K562 (cell line): Measurements from ENCODE around the gene LPIN1. TPM values are rescaled to one million over a fixed set of nuclear protein-coding genes. Genes with fewer than 3 reads are reported as not detected.

Experiments
- ATAC-seq: fragments of 200-7000 bp; cut with Tn5 transposase; 3 replicates; pipeline ENCODE4 v1.9.1; 2020; ENCODE audit warnings: moderate library complexity
- BruUV-seq: library from RNA; stranded (reverse); fragments of 400-500 nt; replicated peaks from 2 replicates; lab custom pipeline; 2021; lab: Mats Ljungman, UMichigan
- CTCF ChIA-PET: fragments of 300-600 bp; formaldehyde crosslinking; extraction: SDS; loops from one replicate; lab custom pipeline; 2021; ENCODE audit warnings: low intra/inter-chr PET ratio; lab: Yijun Ruan, JAX
- POLR2A ChIA-PET: fragments of 300-600, 350-650 bp; sonication (Branson Sonifier 250); formaldehyde crosslinking; extraction: SDS; loops from one replicate; lab custom pipeline; 2021; ENCODE audit warnings: antibody characterized with exemption, inconsistent platforms; lab: Yijun Ruan, JAX
- DNase-seq, 4 experiments: peaks; one replicate each; pipeline versions ENCODE4 v3.0.0 to v3.0.0-alpha.2; 2011 to 2018; ENCODE audit warnings: low spot score in 3 of 4, mixed read lengths in 3 of 4; ENCODE audit errors: extremely low read depth in 1 of 4
- FAIRE-seq: peaks from 2 replicates; lab custom pipeline; 2011; peaks lifted over from hg19 to GRCh38; lab: Jason Lieb, UNC
- H2AFZ ChIP-seq: 2 replicates; pipeline ENCODE4 v1.6.0; 2011; ENCODE audit warnings: low read depth, low read length, control low read depth, inconsistent platforms
- H3K27ac ChIP-seq: fragments of 200-600 bp; 3 replicates; pipeline ENCODE4 v1.8.0; 2011; ENCODE audit warnings: low read depth, mild to moderate bottlenecking, control low read depth, inconsistent platforms, low read length, moderate library complexity, mixed read lengths; ENCODE audit errors: extremely low read depth
- H3K27me3 ChIP-seq, 2 experiments: fragments of 300-600 bp in 1 of 2; 2 replicates in 1 of 2; 3 replicates in 1 of 2; pipeline versions ENCODE4 v1.6.0 to v1.8.0; 2011; ENCODE audit warnings: inconsistent platforms in 2 of 2, low read length in 2 of 2, mild to moderate bottlenecking in 1 of 2, mixed read lengths in 1 of 2, moderate library complexity in 1 of 2; ENCODE audit not compliant: control insufficient read depth in 2 of 2, insufficient read depth in 2 of 2
- H3K36me3 ChIP-seq: fragments of 300-600 bp; 3 replicates; pipeline ENCODE4 v1.8.0; 2011; ENCODE audit warnings: mild to moderate bottlenecking, low read length, inconsistent platforms; ENCODE audit not compliant: control insufficient read depth, insufficient read depth
- H3K4me1 ChIP-seq, 2 experiments: fragments of 200-600 bp in 1 of 2; replicated peaks in 1 of 2; 2 replicates in 1 of 2; 3 replicates in 1 of 2; pipeline versions ENCODE4 v1.5.1 to v1.8.0; 2011; ENCODE audit warnings: inconsistent platforms in 2 of 2, low read length in 2 of 2, mild to moderate bottlenecking in 1 of 2, mixed read lengths in 1 of 2, moderate library complexity in 1 of 2; ENCODE audit not compliant: control insufficient read depth in 2 of 2, insufficient read depth in 2 of 2
- H3K4me2 ChIP-seq: 2 replicates; pipeline ENCODE4 v1.6.1; 2011; ENCODE audit warnings: low read length, control low read depth, inconsistent platforms, mixed read lengths; ENCODE audit not compliant: insufficient read depth
- H3K4me3 ChIP-seq: fragments of 200-600 bp; sonication (generic), shearing (Covaris generic); 2 replicates; pipeline ENCODE4 v1.5.1; 2016; ENCODE audit warnings: control low read depth, inconsistent platforms
- H3K79me2 ChIP-seq: fragments of 200-600 bp; 3 replicates; pipeline ENCODE4 v1.8.0; 2011; ENCODE audit warnings: low read length, inconsistent platforms; ENCODE audit not compliant: control insufficient read depth, insufficient read depth
- H3K9ac ChIP-seq, 2 experiments: 2 replicates each; pipeline versions ENCODE4 v1.6.0 to v1.6.1; 2011; ENCODE audit warnings: low read depth in 2 of 2, low read length in 2 of 2, control low read depth in 1 of 2, inconsistent platforms in 1 of 2, mild to moderate bottlenecking in 1 of 2, mixed read lengths in 1 of 2; ENCODE audit not compliant: insufficient read depth in 1 of 2
- H3K9me1 ChIP-seq: one replicate; pipeline ENCODE4 v1.6.0; 2011; ENCODE audit warnings: inconsistent platforms, mild to moderate bottlenecking, low read length, moderate library complexity; ENCODE audit not compliant: control insufficient read depth, insufficient read depth
- H3K9me3 ChIP-seq: replicated peaks from 2 replicates; pipeline ENCODE4 v1.5.1; 2011; ENCODE audit warnings: low read depth, low read length, inconsistent platforms; ENCODE audit not compliant: control insufficient read depth, insufficient read depth
- H4K20me1 ChIP-seq: replicated peaks from 2 replicates; pipeline ENCODE4 v1.6.1; 2011; ENCODE audit warnings: low read length, inconsistent platforms, mixed read lengths; ENCODE audit not compliant: control insufficient read depth, insufficient read depth
- CHD1 ChIP-seq: fragments of 200-600 bp; sonication (generic); IDR thresholded peaks from one replicate; pipeline ENCODE4 v1.6.1; 2012; ENCODE audit warnings: mild to moderate bottlenecking, moderate library complexity, low read length, inconsistent platforms
- EZH2 ChIP-seq: IDR thresholded peaks from 2 replicates; pipeline ENCODE4 v1.6.1; 2012; ENCODE audit warnings: low read depth, mild to moderate bottlenecking, inconsistent platforms, low read length, borderline replicate concordance
- FOSL1 ChIP-seq: fragments of 200-800 bp; sonication (Bioruptor generic); conservative IDR thresholded peaks from 2 replicates; pipeline ENCODE4 v1.6.1; 2016; ENCODE audit warnings: missing genetic modification characterization, missing compliant biosample characterization
- MAFK ChIP-seq: IDR thresholded peaks from 2 replicates; pipeline ENCODE4 v1.6.1; 2011; ENCODE audit warnings: low read length, improper control_type of control experiment
- NCOA6 ChIP-seq: fragments of 450-650 bp; IDR thresholded peaks from 2 replicates; pipeline ENCODE4 v1.6.1; 2017; ENCODE audit warnings: mild to moderate bottlenecking
- NFIC ChIP-seq: fragments of 450-650 bp; IDR thresholded peaks from 2 replicates; pipeline ENCODE4 v1.6.1; 2017; ENCODE audit warnings: mild to moderate bottlenecking, inconsistent platforms
- SNIP1 ChIP-seq: fragments of 450-650 bp; IDR thresholded peaks from 2 replicates; pipeline ENCODE4 v1.7.1; 2017; ENCODE audit warnings: low read depth, mild to moderate bottlenecking
- ZBTB17 ChIP-seq: fragments of 450-650 bp; formaldehyde crosslinking; IDR thresholded peaks from 2 replicates; pipeline ENCODE4 v1.4.0; 2020; ENCODE audit warnings: mild to moderate bottlenecking
- ZNF224 ChIP-seq: sonication (generic); formaldehyde crosslinking; IDR thresholded peaks from 2 replicates; pipeline ENCODE4 v1.8.0; 2022; ENCODE audit warnings: mild to moderate bottlenecking, missing genetic modification reagents
- ZNF23 ChIP-seq: fragments of 250-450 bp; sonication (Bioruptor Pico); IDR thresholded peaks from 2 replicates; pipeline ENCODE4 v1.4.0; 2020; ENCODE audit warnings: mild to moderate bottlenecking
- ZNF3 ChIP-seq: fragments of 250-450 bp; sonication (Bioruptor Pico); IDR thresholded peaks from 2 replicates; pipeline ENCODE4 v1.5.0; 2021; ENCODE audit warnings: mild to moderate bottlenecking, moderate library complexity
- ZNF551 ChIP-seq: fragments of 250-450 bp; sonication (Bioruptor Pico); IDR thresholded peaks from 2 replicates; pipeline ENCODE4 v1.5.0; 2021; ENCODE audit warnings: mild to moderate bottlenecking, moderate library complexity
- WGBS: fragments of 100-300 bp; shearing (Covaris generic); methylation state at CpG from one replicate; pipeline ENCODE4 v1.1.6; 2016; ENCODE audit warnings: low coverage, mixed read lengths; ENCODE audit not compliant: insufficient coverage; ENCODE audit errors: missing lambda C conversion rate; 5-methylcytosine and 5-hydroxymethylcytosine counted together
- in situ Hi-C: fragments of 300-500 bp; cut with MboI; formaldehyde crosslinking; loops from 4 replicates; pipeline ENCODE4 v1.15.0; 2018; ENCODE audit warnings: inconsistent platforms, mixed read lengths
- intact Hi-C: fragments of 100-400 bp; cut with micrococcal nuclease; formaldehyde crosslinking; loops from 2 replicates; pipeline ENCODE4 v1.14.2; 2022
- polyA plus RNA-seq, 8 experiments: library from polyadenylated mRNA; depleted of rRNA in 4 of 8; stranded (reverse) in 5 of 8; unstranded in 3 of 8; fragments of >200 nt; fragmentation: Nextera tagmentation in 2 of 8; fragmentation: Illumina TruSeq in 1 of 8; extraction: Ambion mirVana in 2 of 8; extraction: Trizol in 1 of 8; gene quantifications; 2 replicates each; pipeline versions ENCODE4 v1.2.1 to v1.2.3, GENCODE V29; 2011 to 2014; ENCODE audit warnings: inconsistent platforms in 1 of 8, missing spikeins in 1 of 8
- total RNA-seq, 7 experiments: library from RNA; depleted of rRNA in 6 of 7; stranded (reverse); fragments of >200 nt in 6 of 7; fragmentation: Illumina TruSeq in 2 of 7; extraction: Trizol in 2 of 7; gene quantifications; 2 replicates each; pipeline versions ENCODE4 v1.2.1 to v1.2.3, GENCODE V29; 2011 to 2021; ENCODE audit warnings: low replicate concordance in 1 of 7
- TF ChIP-seq, protein P1 (sequence below): fragments of 200-400 bp; formaldehyde crosslinking; IDR thresholded peaks from 2 replicates; pipeline ENCODE4 v1.6.1; 2017; ENCODE audit warnings: mild to moderate bottlenecking, low read depth, low read length, moderate library complexity
- TF ChIP-seq, protein P2 (sequence below), 2 experiments: fragments of 450-650 bp in 1 of 2; sonication (generic) in 1 of 2; formaldehyde crosslinking; conservative IDR thresholded peaks; 2 replicates each; pipeline versions ENCODE4 v1.4.0 to v1.8.1; 2020 to 2022; ENCODE audit warnings: mild to moderate bottlenecking in 1 of 2, missing genetic modification reagents in 1 of 2
- TF ChIP-seq, protein P3 (sequence below): fragments of 450-650 bp; IDR thresholded peaks from 2 replicates; pipeline ENCODE4 v1.6.1; 2016; ENCODE audit warnings: borderline replicate concordance
- TF ChIP-seq, protein P4 (sequence below): fragments of 450-650 bp; conservative IDR thresholded peaks from 2 replicates; pipeline ENCODE4 v1.6.1; 2016; ENCODE audit warnings: missing genetic modification characterization, low read depth, mild to moderate bottlenecking, missing compliant biosample characterization, moderate library complexity

LPIN1 gene
- total and polyA plus RNA-seq, 9 of the 15 experiments (the other 6 are each of a cell fraction or from before 2014, with no cell fraction given), result 9.2 to 84.0 (median 27.8) TPM

DNA sequence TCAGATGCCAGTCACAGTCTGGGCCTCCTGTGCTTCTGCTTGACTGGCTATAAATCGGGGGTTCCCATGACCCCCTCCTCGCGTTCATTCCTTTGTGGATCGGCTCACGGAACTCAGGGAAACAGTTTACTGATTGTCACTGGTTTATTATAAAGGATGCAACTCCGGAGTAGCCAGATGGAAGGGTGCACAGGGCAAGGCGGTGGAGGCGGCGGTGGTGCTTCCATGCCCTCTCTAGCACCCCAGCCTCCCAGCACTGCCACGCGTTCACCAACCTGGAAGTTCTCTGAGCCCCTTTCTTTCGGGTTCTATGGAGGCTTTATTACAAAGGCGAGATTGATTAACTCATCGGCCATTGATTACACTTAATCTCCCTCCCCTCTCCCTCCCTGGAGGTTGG lies 15.6 kb downstream of the LPIN1 start:
- POLR2A ChIA-PET, result no interaction called here
- Histone ChIP-seq H3K4me2 (no peak overlapping the region), H3K9ac (no peak overlapping the region), H4K20me1 (peaks cover 7% of the 10 kb centered on the region), H3K27me3 (no peaks in the 10 kb centered on the region), H3K4me1 (peaks cover 23 to 28% of the 10 kb centered on the region in 2 experiments; a peak in 4 of 5 replicates), H3K79me2 (peaks cover 64% of the 10 kb centered on the region), H3K27ac (no peak overlapping the region), H2AFZ (no peak overlapping the region), H3K36me3 (peaks cover 36% of the 10 kb centered on the region; the same call in 2 of the 3 replicates), H3K9me1 (no peaks in the 10 kb centered on the region), H3K4me3 (no peak overlapping the region), H3K9me3 (no peaks in the 10 kb centered on the region)
- FAIRE-seq (no peak), ATAC-seq (no peak), DNase-seq (no peak)
- 89% methylated on average over 14 of the region's 14 CpGs for WGBS
- intact Hi-C loops, result no loop called here
- CTCF ChIA-PET, result no interaction called here
- in situ Hi-C loops, result no loop called here
- no TSS peak for BruUV-seq
- no peak for TF ChIP-seq ZNF224 (CRISPR knock-in tag)
- TF ChIP-seq EZH2, result no peak
- TF ChIP-seq, protein P1, sequence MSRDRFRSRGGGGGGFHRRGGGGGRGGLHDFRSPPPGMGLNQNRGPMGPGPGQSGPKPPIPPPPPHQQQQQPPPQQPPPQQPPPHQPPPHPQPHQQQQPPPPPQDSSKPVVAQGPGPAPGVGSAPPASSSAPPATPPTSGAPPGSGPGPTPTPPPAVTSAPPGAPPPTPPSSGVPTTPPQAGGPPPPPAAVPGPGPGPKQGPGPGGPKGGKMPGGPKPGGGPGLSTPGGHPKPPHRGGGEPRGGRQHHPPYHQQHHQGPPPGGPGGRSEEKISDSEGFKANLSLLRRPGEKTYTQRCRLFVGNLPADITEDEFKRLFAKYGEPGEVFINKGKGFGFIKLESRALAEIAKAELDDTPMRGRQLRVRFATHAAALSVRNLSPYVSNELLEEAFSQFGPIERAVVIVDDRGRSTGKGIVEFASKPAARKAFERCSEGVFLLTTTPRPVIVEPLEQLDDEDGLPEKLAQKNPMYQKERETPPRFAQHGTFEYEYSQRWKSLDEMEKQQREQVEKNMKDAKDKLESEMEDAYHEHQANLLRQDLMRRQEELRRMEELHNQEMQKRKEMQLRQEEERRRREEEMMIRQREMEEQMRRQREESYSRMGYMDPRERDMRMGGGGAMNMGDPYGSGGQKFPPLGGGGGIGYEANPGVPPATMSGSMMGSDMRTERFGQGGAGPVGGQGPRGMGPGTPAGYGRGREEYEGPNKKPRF, result no peak
- TF ChIP-seq, protein P2, sequence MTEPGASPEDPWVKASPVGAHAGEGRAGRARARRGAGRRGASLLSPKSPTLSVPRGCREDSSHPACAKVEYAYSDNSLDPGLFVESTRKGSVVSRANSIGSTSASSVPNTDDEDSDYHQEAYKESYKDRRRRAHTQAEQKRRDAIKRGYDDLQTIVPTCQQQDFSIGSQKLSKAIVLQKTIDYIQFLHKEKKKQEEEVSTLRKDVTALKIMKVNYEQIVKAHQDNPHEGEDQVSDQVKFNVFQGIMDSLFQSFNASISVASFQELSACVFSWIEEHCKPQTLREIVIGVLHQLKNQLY (CRISPR knock-in tag; conservative IDR thresholded peaks at IDR 0.05), result no peak
- TF ChIP-seq, protein P3, sequence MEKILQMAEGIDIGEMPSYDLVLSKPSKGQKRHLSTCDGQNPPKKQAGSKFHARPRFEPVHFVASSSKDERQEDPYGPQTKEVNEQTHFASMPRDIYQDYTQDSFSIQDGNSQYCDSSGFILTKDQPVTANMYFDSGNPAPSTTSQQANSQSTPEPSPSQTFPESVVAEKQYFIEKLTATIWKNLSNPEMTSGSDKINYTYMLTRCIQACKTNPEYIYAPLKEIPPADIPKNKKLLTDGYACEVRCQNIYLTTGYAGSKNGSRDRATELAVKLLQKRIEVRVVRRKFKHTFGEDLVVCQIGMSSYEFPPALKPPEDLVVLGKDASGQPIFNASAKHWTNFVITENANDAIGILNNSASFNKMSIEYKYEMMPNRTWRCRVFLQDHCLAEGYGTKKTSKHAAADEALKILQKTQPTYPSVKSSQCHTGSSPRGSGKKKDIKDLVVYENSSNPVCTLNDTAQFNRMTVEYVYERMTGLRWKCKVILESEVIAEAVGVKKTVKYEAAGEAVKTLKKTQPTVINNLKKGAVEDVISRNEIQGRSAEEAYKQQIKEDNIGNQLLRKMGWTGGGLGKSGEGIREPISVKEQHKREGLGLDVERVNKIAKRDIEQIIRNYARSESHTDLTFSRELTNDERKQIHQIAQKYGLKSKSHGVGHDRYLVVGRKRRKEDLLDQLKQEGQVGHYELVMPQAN, result no peak
- TF ChIP-seq SNIP1, result no peak
- no peak for TF ChIP-seq MAFK
- TF ChIP-seq NCOA6, result no peak
- no peak for TF ChIP-seq ZBTB17 (CRISPR knock-in tag)
- TF ChIP-seq ZNF551 (CRISPR knock-in tag), result no peak
- no peak for TF ChIP-seq NFIC
- no peak for TF ChIP-seq ZNF3
- TF ChIP-seq, protein P4, sequence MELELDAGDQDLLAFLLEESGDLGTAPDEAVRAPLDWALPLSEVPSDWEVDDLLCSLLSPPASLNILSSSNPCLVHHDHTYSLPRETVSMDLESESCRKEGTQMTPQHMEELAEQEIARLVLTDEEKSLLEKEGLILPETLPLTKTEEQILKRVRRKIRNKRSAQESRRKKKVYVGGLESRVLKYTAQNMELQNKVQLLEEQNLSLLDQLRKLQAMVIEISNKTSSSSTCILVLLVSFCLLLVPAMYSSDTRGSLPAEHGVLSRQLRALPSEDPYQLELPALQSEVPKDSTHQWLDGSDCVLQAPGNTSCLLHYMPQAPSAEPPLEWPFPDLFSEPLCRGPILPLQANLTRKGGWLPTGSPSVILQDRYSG (tag), result no peak
- TF ChIP-seq ZNF23 (CRISPR knock-in tag), result no peak
- TF ChIP-seq CHD1, result no peak
- TF ChIP-seq FOSL1 (tag), result no peak
